IMR-90 (cell line): ENCODE measurements around the gene PEX10. TPM values are rescaled to one million over a fixed set of nuclear protein-coding genes. Genes with fewer than 3 reads are reported as not detected.

Experiments
- ATAC-seq: fragments of 200-7000 bp; cut with Tn5 transposase; 2 replicates; pipeline ENCODE4 v1.9.1; 2020; ENCODE audit warnings: low read depth, mild to moderate bottlenecking, moderate library complexity
- BruUV-seq: library from RNA; stranded (reverse); fragments of 400-500 nt; replicated peaks from 2 replicates; lab custom pipeline; 2021; lab: Mats Ljungman, UMichigan
- CTCF ChIA-PET: fragments of 300-600 bp; formaldehyde crosslinking; extraction: SDS; loops from one replicate; lab custom pipeline; 2021; ENCODE audit warnings: antibody characterized with exemption; lab: Yijun Ruan, JAX
- POLR2A ChIA-PET: fragments of 300-600 bp; sonication (Branson Sonifier 250); formaldehyde crosslinking; loops from one replicate; lab custom pipeline; 2022; ENCODE audit warnings: antibody characterized with exemption; ENCODE audit not compliant: unreplicated experiment; lab: Charles Lee
- DNase-seq: peaks from one replicate; pipeline ENCODE4 v3.0.0; 2013
- H2AFZ ChIP-seq: replicated peaks from 2 replicates; pipeline ENCODE3; 2013; ENCODE audit warnings: low read length, mild to moderate bottlenecking; ENCODE audit not compliant: poor library complexity
- H2AK5ac ChIP-seq: 2 replicates; pipeline ENCODE4 v1.6.1; 2013; ENCODE audit warnings: low read depth, low read length, inconsistent platforms
- H2AK9ac ChIP-seq: replicated peaks from 2 replicates; pipeline ENCODE3; 2013; ENCODE audit warnings: mild to moderate bottlenecking, low read depth, low read length, moderate library complexity; ENCODE audit not compliant: poor library complexity
- H2BK120ac ChIP-seq: 2 replicates; pipeline ENCODE4 v1.6.1; 2013; ENCODE audit warnings: low read depth, low read length, inconsistent platforms
- H2BK15ac ChIP-seq: 3 replicates; pipeline ENCODE4 v1.6.1; 2013; ENCODE audit warnings: low read depth, low read length, inconsistent platforms
- H2BK20ac ChIP-seq: 2 replicates; pipeline ENCODE4 v1.6.1; 2013; ENCODE audit warnings: low read depth, mild to moderate bottlenecking, inconsistent platforms, low read length, moderate library complexity
- H2BK5ac ChIP-seq: 2 replicates; pipeline ENCODE4 v1.6.1; 2013; ENCODE audit warnings: mild to moderate bottlenecking, low read depth, low read length, inconsistent platforms; ENCODE audit not compliant: poor library complexity, severe bottlenecking
- H3K14ac ChIP-seq: replicated peaks from 2 replicates; pipeline ENCODE4 v1.6.1; 2013; ENCODE audit warnings: low read depth, low read length, inconsistent platforms
- H3K18ac ChIP-seq: 2 replicates; pipeline ENCODE4 v1.6.1; 2013; ENCODE audit warnings: low read depth, low read length, control low read depth
- H3K23ac ChIP-seq: 2 replicates; pipeline ENCODE4 v1.6.1; 2013; ENCODE audit warnings: low read depth, low read length, inconsistent platforms
- H3K27ac ChIP-seq: 2 replicates; pipeline ENCODE4 v1.5.1; 2013; ENCODE audit warnings: mild to moderate bottlenecking, control low read depth, low read length; ENCODE audit not compliant: insufficient read depth
- H3K27me3 ChIP-seq: 2 replicates; pipeline ENCODE4 v1.6.1; 2013; ENCODE audit warnings: low read length; ENCODE audit not compliant: control insufficient read depth, insufficient read depth
- H3K36me3 ChIP-seq: 2 replicates; pipeline ENCODE4 v1.6.1; 2013; ENCODE audit warnings: low read length, mixed read lengths; ENCODE audit not compliant: control insufficient read depth, insufficient read depth
- H3K4ac ChIP-seq: 2 replicates; pipeline ENCODE4 v1.6.1; 2013; ENCODE audit warnings: low read depth, low read length, inconsistent platforms
- H3K4me1 ChIP-seq: 2 replicates; pipeline ENCODE4 v1.6.1; 2013; ENCODE audit warnings: low read length, mixed read lengths; ENCODE audit not compliant: control insufficient read depth, insufficient read depth
- H3K4me2 ChIP-seq: 2 replicates; pipeline ENCODE4 v1.6.1; 2013; ENCODE audit warnings: low read depth, mild to moderate bottlenecking, control low read depth, low read length, moderate library complexity
- H3K4me3 ChIP-seq: 2 replicates; pipeline ENCODE4 v1.5.1; 2013; ENCODE audit warnings: low read depth, mild to moderate bottlenecking, control low read depth, low read length, moderate library complexity; ENCODE audit not compliant: insufficient read depth
- H3K56ac ChIP-seq: 2 replicates; pipeline ENCODE4 v1.6.1; 2013; ENCODE audit warnings: low read length, inconsistent platforms; ENCODE audit not compliant: insufficient read depth; ENCODE audit errors: extremely low read depth
- H3K79me1 ChIP-seq, 2 experiments: 2 replicates each; pipeline ENCODE4 v1.6.1; 2013; ENCODE audit warnings: low read length in 2 of 2, inconsistent platforms in 1 of 2, low read depth in 1 of 2
- H3K9ac ChIP-seq: 2 replicates; pipeline ENCODE4 v1.6.1; 2013; ENCODE audit warnings: low read depth, low read length, control low read depth
- H3K9me1 ChIP-seq: 2 replicates; pipeline ENCODE4 v1.6.1; 2013; ENCODE audit warnings: low read length, inconsistent platforms; ENCODE audit not compliant: insufficient read depth
- H3K9me3 ChIP-seq: 2 replicates; pipeline ENCODE4 v1.6.1; 2013; ENCODE audit warnings: low read length; ENCODE audit not compliant: control insufficient read depth, insufficient read depth
- H4K20me1 ChIP-seq: 2 replicates; pipeline ENCODE4 v1.6.1; 2013; ENCODE audit warnings: low read length, inconsistent platforms; ENCODE audit not compliant: insufficient read depth
- H4K5ac ChIP-seq: 2 replicates; pipeline ENCODE4 v1.6.1; 2013; ENCODE audit warnings: mild to moderate bottlenecking, low read depth, low read length, control low read depth
- H4K8ac ChIP-seq, 2 experiments: 2 replicates each; pipeline ENCODE4 v1.6.1; 2013; ENCODE audit warnings: low read depth in 2 of 2, low read length in 2 of 2, control low read depth in 1 of 2, inconsistent platforms in 1 of 2
- H4K91ac ChIP-seq: 2 replicates; pipeline ENCODE4 v1.6.1; 2013; ENCODE audit warnings: low read depth, low read length, inconsistent platforms; ENCODE audit not compliant: insufficient read depth
- CEBPB ChIP-seq: IDR thresholded peaks from 2 replicates; pipeline ENCODE4 v1.6.1; 2012; ENCODE audit warnings: low read depth, low read length, improper control_type of control experiment
- ELK1 ChIP-seq: fragments of 150-350 bp; IDR thresholded peaks from 2 replicates; pipeline ENCODE4 v1.6.1; 2016; ENCODE audit warnings: low read depth, mild to moderate bottlenecking, low read length, moderate library complexity, borderline replicate concordance
- MAZ ChIP-seq: IDR thresholded peaks from 2 replicates; pipeline ENCODE4 v1.6.1; 2012; ENCODE audit warnings: low read depth, mild to moderate bottlenecking, low read length, improper control_type of control experiment, moderate library complexity, borderline replicate concordance
- NFE2L2 ChIP-seq: fragments of 150-350 bp; IDR thresholded peaks from 2 replicates; pipeline ENCODE4 v1.6.1; 2016; ENCODE audit warnings: low read depth, mild to moderate bottlenecking, low read length
- RFX5 ChIP-seq: IDR thresholded peaks from 2 replicates; pipeline ENCODE4 v1.8.0; 2012; ENCODE audit warnings: low read depth, mild to moderate bottlenecking, low read length, moderate library complexity
- SMC3 ChIP-seq: fragments of 150-350 bp; IDR thresholded peaks from 2 replicates; pipeline ENCODE4 v1.6.1; 2016; ENCODE audit warnings: low read depth, mild to moderate bottlenecking, antibody characterized with exemption, low read length, moderate library complexity
- USF2 ChIP-seq: fragments of 150-350 bp; IDR thresholded peaks from 2 replicates; pipeline ENCODE4 v1.6.1; 2017; ENCODE audit warnings: mild to moderate bottlenecking, antibody characterized with exemption, low read length, low read depth
- WGBS, 2 experiments: methylation state at CpG; one replicate each; pipeline versions ENCODE4 v1.1.5 to v1.1.7; 2013; ENCODE audit warnings: missing lambda C conversion rate in 2 of 2; ENCODE audit not compliant: insufficient read length in 1 of 2; ENCODE audit errors: extremely low coverage in 2 of 2; 5-methylcytosine and 5-hydroxymethylcytosine counted together
- dilution Hi-C: fragments of 300-500 bp; cut with HindIII; formaldehyde crosslinking; loops from one replicate; pipeline ENCODE4 v1.14.3; 2018; ENCODE audit warnings: low sequenced_read_pairs; ENCODE audit not compliant: unreplicated experiment
- in situ Hi-C: fragments of 300-500 bp; cut with MboI; formaldehyde crosslinking; loops from 3 replicates; pipeline ENCODE4 v1.14.3; 2019; ENCODE audit warnings: low sequenced_read_pairs, inconsistent platforms, mixed read lengths
- intact Hi-C: fragments of 100-400 bp; cut with micrococcal nuclease; formaldehyde crosslinking; loops from 2 replicates; pipeline ENCODE4 v1.10.0; 2022
- polyA plus RNA-seq, 3 experiments: library from polyadenylated mRNA; depleted of rRNA; stranded (reverse); fragments of >200 nt; gene quantifications; 2 replicates each; pipeline ENCODE4 v1.2.3, GENCODE V29; 2012; ENCODE audit warnings: low replicate concordance in 1 of 3
- total RNA-seq: library from RNA; depleted of rRNA; stranded (reverse); fragments of >200 nt; gene quantifications from 2 replicates; pipeline ENCODE4 v1.2.3, GENCODE V29; 2012

PEX10 gene
- total and polyA plus RNA-seq, 2 of the 4 experiments (the other 2 are of a cell fraction) = 16.9 to 19.7 TPM

GRCh38 chr1:2404890-2405511, 7.4 kb downstream of the PEX10 start:
- no peak overlapping the region for H3K4me3 ChIP-seq
- peaks cover 8% of the 10 kb centered on the region for H3K4me1 ChIP-seq
- no peak for TF ChIP-seq ELK1
- no peak for TF ChIP-seq CEBPB
- no peak for TF ChIP-seq SMC3
- no peak for TF ChIP-seq NFE2L2
- no peak for TF ChIP-seq RFX5
- TF ChIP-seq MAZ = no peak
- TF ChIP-seq USF2 = no peak
- no peak overlapping the region for H2BK120ac ChIP-seq
- H3K18ac ChIP-seq = no peak overlapping the region
- H2AK5ac ChIP-seq = no peak overlapping the region
- no peak overlapping the region for H2BK15ac ChIP-seq
- no peaks in the 10 kb centered on the region for H3K9me3 ChIP-seq
- H4K8ac ChIP-seq = 0 out of 4 replicates have a peak overlapping the region, but pooled peaks of 1 of the 2 experiments have one; percentile 9
- no peak overlapping the region for H3K4me2 ChIP-seq
- no peak overlapping the region for H3K4ac ChIP-seq
- H2AK9ac ChIP-seq = peak overlapping the region; percentile 39
- dilution Hi-C loops (no loop called here), in situ Hi-C loops (loop anchor here (25.0 kb wide), 1 partner anchor 907 kb away; no protein-coding TSS in a partner anchor), intact Hi-C loops (no loop called here)
- ChIA-PET CTCF (no interaction called here), POLR2A (no interaction called here)
- H4K91ac ChIP-seq = no peak overlapping the region
- H3K79me1 ChIP-seq = peaks cover 15 to 48% of the 10 kb centered on the region in 2 experiments; a peak in 3 of 4 replicates
- no TSS peak for BruUV-seq
- ATAC-seq (peak; percentile 12), DNase-seq (peak; percentile 31)
- no peak overlapping the region for H4K5ac ChIP-seq
- H3K36me3 ChIP-seq = peaks cover 77% of the 10 kb centered on the region
- no peak overlapping the region for H2BK20ac ChIP-seq
- H3K27me3 ChIP-seq = no peaks in the 10 kb centered on the region
- H3K27ac ChIP-seq = no peak overlapping the region
- no peak overlapping the region for H2AFZ ChIP-seq
- H3K9ac ChIP-seq = no peak overlapping the region
- H3K9me1 ChIP-seq = no peaks in the 10 kb centered on the region
- H3K23ac ChIP-seq = no peak overlapping the region
- 79% methylated on average over 4 of the region's 24 CpGs; no CpG with 5 or more reads in 1 of the 2 experiments for WGBS, 2 experiments
- H3K56ac ChIP-seq = no peak overlapping the region
- no peak overlapping the region for H3K14ac ChIP-seq
- H4K20me1 ChIP-seq = peaks cover 30% of the 10 kb centered on the region; the same call in 1 of the 2 replicates
- no peak overlapping the region for H2BK5ac ChIP-seq
